Suprapubic skin (tissue), 3 donors: ENCODE measurements around the gene OR2F2.

Experiments
- EP300 ChIP-seq: sonication (generic); formaldehyde crosslinking; IDR thresholded peaks from one replicate; pipeline ENCODE4 v1.6.1; 2017; ENCODE audit warnings: antibody characterized with exemption
- TF ChIP-seq, protein P1 (sequence below), 2 donors: fragments of 200-600 bp in 1 of 2; fragments of 450-650 bp in 1 of 2; sonication (generic) in 1 of 2; IDR thresholded peaks; one replicate each; pipeline ENCODE4 v1.5.1; 2016 to 2019; ENCODE audit warnings: antibody characterized with exemption in 2 of 2, mild to moderate bottlenecking in 1 of 2, moderate library complexity in 1 of 2

DNA sequence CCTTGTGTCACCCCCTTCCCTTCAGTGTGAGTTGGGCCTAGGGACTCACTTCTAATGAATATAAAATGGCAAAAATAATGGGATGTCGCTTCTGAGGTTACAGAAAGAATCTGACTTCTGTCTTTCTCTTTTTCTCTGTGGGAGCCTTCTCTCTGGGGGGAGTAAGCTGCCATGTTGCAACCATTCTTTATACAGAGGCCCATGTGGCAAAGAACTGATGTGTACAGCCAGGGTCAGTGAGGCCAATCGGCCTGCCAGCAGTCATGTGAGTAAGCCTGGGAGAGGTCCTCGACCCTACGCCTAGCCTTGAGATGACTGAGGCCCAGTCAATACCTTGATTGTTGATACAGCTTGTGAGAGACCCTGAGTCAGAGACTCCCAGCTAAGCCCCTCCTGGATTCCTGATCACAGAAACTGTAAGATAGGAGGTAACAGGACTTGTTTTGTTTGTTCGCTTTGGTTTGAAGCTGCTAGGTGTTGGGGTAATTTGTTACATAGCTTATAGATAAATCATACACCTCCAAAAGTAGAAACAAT lies 34.7 kb upstream of the OR2F2 start:
- TF ChIP-seq, protein P1, sequence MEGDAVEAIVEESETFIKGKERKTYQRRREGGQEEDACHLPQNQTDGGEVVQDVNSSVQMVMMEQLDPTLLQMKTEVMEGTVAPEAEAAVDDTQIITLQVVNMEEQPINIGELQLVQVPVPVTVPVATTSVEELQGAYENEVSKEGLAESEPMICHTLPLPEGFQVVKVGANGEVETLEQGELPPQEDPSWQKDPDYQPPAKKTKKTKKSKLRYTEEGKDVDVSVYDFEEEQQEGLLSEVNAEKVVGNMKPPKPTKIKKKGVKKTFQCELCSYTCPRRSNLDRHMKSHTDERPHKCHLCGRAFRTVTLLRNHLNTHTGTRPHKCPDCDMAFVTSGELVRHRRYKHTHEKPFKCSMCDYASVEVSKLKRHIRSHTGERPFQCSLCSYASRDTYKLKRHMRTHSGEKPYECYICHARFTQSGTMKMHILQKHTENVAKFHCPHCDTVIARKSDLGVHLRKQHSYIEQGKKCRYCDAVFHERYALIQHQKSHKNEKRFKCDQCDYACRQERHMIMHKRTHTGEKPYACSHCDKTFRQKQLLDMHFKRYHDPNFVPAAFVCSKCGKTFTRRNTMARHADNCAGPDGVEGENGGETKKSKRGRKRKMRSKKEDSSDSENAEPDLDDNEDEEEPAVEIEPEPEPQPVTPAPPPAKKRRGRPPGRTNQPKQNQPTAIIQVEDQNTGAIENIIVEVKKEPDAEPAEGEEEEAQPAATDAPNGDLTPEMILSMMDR (IDR thresholded peaks at IDR 0.05), result no peak
- no peak for TF ChIP-seq EP300
